ENCODE data around the gene RPL38.
"Not testable (repeated sequence)": the region's sequence is repeated elsewhere in the genome, so short reads cannot be mapped to it uniquely, and the experiment has no call there.

RPL38 gene

GRCh38 chr17:74185571-74186185 is 17.8 kb upstream of the RPL38 start:
- DNase-seq: no peak

- no peak for DNase-seq
These were observed 17.0 kb upstream of the RPL38 start for GRCh38 chr17:74186498-74186897.

DNA sequence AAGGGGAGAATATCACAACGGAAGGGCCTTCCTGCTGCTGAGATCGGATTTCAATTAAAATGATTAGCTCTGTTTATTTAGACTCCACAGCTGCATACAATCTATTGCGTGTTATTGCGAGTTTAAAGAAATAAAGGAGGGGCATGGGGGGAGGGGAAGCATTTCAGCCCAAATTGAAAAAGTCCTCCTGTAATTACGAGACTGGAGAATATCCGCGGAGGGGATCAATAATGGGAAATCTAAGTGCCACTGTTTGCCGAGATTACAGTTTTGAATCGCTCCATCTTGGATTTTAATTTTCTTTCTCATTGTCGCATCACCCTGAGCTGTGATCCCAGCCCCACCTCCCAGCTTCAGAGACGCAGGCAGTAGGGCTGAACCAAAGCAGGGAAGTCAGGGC is 15.7 kb upstream of the RPL38 start:
- DNase-seq: no peak

- DNase-seq: not testable (repeated sequence)
These were observed 14.8 kb upstream of the RPL38 start for GRCh38 chr17:74188687-74189086.

DNA sequence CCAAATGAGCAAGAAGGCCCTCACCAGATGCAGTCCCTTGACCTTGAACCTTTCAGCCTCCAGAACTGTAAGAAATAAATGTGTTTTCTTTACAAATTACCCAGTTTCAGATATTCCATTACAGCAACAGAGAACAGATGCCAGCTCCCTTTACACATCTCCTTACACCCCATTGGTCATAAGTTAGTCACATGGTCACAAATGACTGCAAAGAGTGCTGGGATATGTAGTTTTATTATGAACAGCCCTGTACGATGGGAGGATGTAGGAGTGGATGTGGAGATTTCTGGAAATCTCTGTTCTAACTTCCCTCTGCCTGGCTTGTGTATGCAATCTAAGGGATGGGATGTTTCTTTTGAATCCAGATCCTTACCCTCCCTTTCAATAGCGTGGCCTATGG is 13.3 kb upstream of the RPL38 start:
- DNase-seq: peak; percentile 42

DNA sequence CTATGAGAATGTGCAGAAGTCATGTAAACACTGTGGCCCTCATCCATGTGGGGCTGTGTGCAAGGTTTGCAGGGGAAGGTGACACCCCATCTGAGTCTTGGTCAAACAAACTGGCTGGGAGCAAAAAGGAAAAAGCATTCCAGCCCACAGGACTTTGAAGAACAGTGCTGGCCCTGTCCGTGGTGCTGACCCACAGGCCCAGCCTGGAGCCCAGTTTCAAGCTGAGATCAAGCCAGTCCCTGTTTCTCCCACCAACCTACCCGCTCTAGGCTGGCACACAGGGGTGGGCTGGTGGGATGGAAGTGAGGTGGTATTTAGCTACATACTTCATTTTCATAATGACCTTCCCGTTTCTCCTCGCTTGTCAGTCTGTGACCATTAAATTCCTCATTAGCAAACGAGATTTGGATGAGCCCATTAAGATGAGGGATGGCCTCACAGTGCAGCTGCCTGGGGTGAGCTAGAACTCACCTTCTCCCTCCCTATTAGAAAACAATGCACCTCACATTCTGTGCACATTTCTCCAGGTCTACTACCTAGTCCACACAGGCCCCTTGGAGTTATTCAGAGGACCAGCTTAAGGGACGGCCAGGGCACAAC is 12.6 kb upstream of the RPL38 start:
- no peak for DNase-seq

GRCh38 chr17:74192950-74193781 is 10.3 kb upstream of the RPL38 start:
- no peak for DNase-seq

- no peak for DNase-seq
These were observed 8.8 kb upstream of the RPL38 start for GRCh38 chr17:74194682-74195081.

DNA sequence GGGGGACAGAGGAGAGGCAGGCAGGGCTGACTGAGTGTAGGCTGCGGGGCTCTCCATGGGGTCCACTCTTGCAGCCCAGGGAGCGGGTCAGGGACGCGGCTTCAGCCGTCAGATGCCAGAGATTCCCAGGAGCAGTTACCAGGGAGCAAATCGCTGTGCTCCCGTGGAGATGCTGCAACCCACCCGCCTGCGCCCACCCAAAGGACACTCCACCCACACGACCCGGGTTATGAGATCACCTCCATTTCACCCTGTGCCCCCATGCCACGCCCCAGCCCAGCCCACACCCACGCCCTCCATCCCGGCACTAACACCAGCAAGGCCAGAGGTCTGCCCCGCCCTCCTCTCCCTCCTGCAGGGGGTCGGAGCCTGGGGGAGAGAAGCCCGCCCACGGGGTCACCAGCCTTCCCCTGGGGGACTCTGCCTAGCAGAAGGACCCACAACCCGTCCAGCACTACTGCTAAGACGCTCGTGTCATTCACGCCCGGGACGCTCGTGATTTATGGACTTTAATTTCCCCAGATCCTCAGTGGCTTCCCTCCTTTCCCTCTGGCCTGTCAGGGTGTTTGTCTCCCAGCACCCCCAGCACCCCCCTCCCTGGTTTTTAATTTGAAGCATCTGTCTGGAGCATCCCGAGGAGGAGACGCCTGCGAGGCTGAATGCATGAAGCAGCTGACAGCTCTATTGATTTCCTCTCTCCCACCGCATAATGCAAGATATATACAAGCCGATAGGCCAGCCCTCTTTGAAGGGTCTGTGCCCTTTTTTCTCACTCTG is 6.7 kb upstream of the RPL38 start:
- DNase-seq: no peak

- DNase-seq: no peak
These were observed 5.7 kb upstream of the RPL38 start for GRCh38 chr17:74197801-74198200.

- DNase-seq: no peak
These were observed 4.8 kb upstream of the RPL38 start for GRCh38 chr17:74198694-74199093.

- peak; percentile 81 for DNase-seq
These were observed 4.0 kb upstream of the RPL38 start for GRCh38 chr17:74199306-74200092.

DNA sequence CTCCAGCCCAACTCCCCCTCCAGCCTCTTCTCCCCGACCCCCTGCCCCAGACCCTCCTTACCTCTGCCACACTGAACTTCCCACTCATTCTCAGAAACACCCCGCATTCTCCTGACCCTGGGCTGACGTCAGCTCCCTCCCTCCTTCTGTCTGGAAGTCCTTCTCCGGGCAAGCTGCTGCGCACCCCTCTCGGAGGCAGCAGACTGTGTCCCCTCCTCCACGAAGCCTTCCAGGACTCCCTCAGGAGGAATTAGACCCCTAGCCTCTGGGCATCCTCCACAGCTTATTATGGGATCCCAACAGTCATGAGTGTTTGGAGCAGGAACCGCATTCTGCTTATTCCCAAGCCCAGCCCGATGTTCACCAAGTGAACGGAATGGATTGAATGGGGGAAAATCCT is 3.4 kb upstream of the RPL38 start:
- no peak for DNase-seq

- DNase-seq: no peak
These were observed 2.2 kb upstream of the RPL38 start for GRCh38 chr17:74201250-74201649.

DNA sequence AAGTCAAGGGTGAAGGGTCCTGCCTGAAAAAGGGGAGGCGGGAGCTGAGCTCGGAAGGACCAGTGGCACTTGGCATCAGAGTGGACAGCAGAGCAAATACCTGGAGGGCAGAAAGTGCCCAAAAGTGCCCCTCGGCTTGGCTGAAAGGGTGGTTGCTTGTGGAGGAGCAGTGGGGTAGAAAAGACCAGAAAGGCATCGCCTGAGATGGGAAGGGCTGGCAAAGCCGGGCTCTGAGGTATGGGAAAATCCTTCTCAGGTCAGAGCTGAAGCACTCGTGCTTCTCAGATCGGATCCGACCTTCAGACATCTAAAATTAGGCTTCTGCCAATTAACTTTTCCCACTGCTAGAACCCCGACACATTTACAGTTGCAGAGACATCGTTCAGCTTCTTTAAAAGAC is 1.5 kb upstream of the RPL38 start:
- DNase-seq: no peak

DNA sequence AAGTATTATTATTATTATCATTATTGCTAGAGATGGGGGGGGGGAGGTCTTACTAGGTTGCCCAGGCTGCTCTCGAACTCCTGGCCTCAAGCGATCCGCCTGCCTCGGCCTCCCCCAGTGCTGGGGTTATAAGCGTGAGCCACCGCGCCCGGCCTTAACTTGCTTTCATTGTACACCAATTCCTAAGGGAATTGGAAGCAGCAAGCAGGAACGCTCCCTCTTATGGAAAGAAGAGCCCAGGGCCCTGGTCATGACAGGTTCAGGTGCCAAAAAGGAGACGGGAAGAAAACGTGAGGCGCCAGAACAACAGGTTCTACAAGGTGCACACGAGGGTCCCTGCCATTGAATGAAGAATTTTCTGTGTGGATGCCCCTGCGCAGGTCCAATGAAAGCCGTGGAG is 540 bp upstream of the RPL38 start:
- DNase-seq: no peak

- DNase-seq: no peak
These were observed 996 bp downstream of the RPL38 start for GRCh38 chr17:74204474-74204873.

GRCh38 chr17:74205274-74205673 is 1.8 kb downstream of the RPL38 start:
- no peak for DNase-seq

DNA sequence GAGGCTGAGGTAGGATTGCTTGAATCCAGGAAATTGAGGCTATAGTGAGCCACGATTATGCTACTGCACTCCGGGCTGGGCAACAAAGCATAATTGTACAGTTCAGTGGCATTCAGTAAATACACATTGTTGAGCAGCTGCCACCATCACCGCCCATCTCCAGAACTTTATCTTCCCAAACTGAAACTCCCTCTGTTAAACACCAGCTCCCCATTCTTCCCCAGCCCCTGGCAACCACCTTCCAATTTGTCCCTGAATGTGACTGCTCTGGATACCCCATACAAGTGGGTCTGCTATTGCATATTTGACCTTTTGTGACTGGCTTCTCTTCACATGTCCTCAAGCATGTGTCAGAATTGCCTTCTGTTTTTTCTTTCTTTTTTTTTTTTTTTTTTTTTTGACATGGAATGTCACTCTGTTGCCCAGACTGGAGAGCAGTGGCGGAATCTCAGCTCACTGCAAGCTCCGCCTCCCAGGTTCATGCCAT is 2.9 kb downstream of the RPL38 start:
- DNase-seq: no peak

DNA sequence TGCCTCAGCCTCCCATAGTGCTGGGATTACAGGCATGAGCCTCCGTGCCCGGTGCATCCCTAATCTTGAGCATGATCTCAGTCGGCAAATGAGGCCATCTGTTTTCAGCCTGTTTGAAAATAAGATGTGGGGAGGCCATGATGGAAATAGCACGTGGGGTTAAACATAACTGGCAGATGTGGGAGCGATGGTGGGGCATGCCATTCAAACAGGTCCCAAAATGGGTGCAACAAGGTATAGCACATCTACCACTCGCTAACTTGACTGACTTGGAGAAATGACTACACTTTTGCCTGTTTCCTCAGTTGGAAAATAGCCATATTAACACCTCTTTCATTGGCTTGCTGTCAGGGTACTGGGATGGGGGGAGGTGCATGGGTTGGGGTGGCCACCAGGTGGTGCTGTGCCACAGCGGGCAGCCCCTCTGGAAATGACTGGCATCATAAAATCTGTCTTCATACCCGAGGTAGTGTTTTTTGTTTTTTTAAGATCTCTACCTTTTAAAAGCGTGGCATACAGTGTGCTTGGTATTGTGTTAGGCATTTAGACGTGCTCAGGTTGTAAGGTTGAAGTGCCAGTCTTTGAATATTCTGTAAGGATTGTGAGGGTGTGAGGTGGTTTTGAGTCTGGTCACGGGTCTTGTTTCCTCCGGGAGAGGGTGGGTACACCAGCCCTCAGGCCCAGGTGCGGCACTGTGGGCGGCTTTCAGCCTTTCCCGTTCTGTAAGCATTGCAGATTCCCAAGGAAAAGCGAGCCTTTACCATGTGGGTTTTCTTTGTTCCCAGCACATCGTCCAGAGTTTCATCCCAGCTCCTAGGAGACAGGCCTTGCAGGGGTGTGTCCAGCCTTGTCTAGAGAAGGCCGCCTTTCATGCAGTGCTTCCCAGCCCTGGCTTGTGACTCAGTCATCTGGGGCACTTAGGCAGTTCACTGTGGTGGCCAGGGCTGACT is 7.0 kb downstream of the RPL38 start:
- DNase-seq: peak; percentile 85
